22Rv1 (cell line): Measurements from ENCODE around the gene ALOX12B.
"Not testable (repeated sequence)": the region's sequence is repeated elsewhere in the genome, so short reads cannot be mapped to it uniquely, and the experiment has no call there.

Experiments used
- ZFX ChIP-seq: fragments of 450-650 bp; IDR thresholded peaks from 2 replicates; pipeline ENCODE4 v1.6.1; 2017; ENCODE audit warnings: antibody characterized with exemption, borderline replicate concordance
- TF ChIP-seq, protein P1 (sequence below): fragments of 450-650 bp; IDR thresholded peaks from 2 replicates; pipeline ENCODE4 v1.5.1; 2017; ENCODE audit warnings: mild to moderate bottlenecking

- TF ChIP-seq, protein P1, sequence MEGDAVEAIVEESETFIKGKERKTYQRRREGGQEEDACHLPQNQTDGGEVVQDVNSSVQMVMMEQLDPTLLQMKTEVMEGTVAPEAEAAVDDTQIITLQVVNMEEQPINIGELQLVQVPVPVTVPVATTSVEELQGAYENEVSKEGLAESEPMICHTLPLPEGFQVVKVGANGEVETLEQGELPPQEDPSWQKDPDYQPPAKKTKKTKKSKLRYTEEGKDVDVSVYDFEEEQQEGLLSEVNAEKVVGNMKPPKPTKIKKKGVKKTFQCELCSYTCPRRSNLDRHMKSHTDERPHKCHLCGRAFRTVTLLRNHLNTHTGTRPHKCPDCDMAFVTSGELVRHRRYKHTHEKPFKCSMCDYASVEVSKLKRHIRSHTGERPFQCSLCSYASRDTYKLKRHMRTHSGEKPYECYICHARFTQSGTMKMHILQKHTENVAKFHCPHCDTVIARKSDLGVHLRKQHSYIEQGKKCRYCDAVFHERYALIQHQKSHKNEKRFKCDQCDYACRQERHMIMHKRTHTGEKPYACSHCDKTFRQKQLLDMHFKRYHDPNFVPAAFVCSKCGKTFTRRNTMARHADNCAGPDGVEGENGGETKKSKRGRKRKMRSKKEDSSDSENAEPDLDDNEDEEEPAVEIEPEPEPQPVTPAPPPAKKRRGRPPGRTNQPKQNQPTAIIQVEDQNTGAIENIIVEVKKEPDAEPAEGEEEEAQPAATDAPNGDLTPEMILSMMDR = not testable (repeated sequence)
- not testable (repeated sequence) for TF ChIP-seq ZFX
Observed at GRCh38 chr17:8061851-8062250, 25.7 kb downstream of the ALOX12B start.
